Upper lobe of left lung (tissue), 4 donors: ENCODE data around the gene MICALL1.

Experiments
- EP300 ChIP-seq, 4 donors: sonication (generic); formaldehyde crosslinking; IDR thresholded peaks; one replicate each; pipeline ENCODE4 v1.5.1; 2017; ENCODE audit warnings: antibody characterized with exemption in 4 of 4, control low read depth in 2 of 4
- POLR2AphosphoS5 ChIP-seq, 2 donors: sonication (generic); formaldehyde crosslinking; IDR thresholded peaks; one replicate each; pipeline ENCODE4 v1.5.1; 2017; ENCODE audit warnings: antibody characterized with exemption in 2 of 2
- TF ChIP-seq, protein P1 (sequence below), 6 experiments: fragments of 450-650 bp in 4 of 6; fragments of 200-600 bp in 2 of 6; sonication (generic) in 2 of 6; IDR thresholded peaks; one replicate each; pipeline ENCODE4 v1.5.1; 2016 to 2019; ENCODE audit warnings: antibody characterized with exemption in 6 of 6

GRCh38 chr22:37986371-37986770 is 80.3 kb downstream of the MICALL1 start:
- TF ChIP-seq, protein P1, sequence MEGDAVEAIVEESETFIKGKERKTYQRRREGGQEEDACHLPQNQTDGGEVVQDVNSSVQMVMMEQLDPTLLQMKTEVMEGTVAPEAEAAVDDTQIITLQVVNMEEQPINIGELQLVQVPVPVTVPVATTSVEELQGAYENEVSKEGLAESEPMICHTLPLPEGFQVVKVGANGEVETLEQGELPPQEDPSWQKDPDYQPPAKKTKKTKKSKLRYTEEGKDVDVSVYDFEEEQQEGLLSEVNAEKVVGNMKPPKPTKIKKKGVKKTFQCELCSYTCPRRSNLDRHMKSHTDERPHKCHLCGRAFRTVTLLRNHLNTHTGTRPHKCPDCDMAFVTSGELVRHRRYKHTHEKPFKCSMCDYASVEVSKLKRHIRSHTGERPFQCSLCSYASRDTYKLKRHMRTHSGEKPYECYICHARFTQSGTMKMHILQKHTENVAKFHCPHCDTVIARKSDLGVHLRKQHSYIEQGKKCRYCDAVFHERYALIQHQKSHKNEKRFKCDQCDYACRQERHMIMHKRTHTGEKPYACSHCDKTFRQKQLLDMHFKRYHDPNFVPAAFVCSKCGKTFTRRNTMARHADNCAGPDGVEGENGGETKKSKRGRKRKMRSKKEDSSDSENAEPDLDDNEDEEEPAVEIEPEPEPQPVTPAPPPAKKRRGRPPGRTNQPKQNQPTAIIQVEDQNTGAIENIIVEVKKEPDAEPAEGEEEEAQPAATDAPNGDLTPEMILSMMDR (IDR thresholded peaks at IDR 0.05) = no peak
- TF ChIP-seq POLR2AphosphoS5 (IDR thresholded peaks at IDR 0.05) = no peak
- no peak for TF ChIP-seq EP300 (IDR thresholded peaks at IDR 0.05)
